SK-MEL-5 (cell line): ENCODE data around the gene EHD3. TPM values are rescaled to one million over a fixed set of nuclear protein-coding genes. Genes with fewer than 3 reads are reported as not detected.
"Not testable (repeated sequence)": the region's sequence is repeated elsewhere in the genome, so short reads cannot be mapped to it uniquely, and the experiment has no call there.

ENCODE experiments used
- DNase-seq: peaks from one replicate; pipeline ENCODE4 v3.0.0-alpha.2; 2016; ENCODE audit warnings: low read depth, low spot score
- in situ Hi-C: cut with HindIII; loops from 2 replicates; pipeline ENCODE4 v1.10.0; 2016; ENCODE audit warnings: low sequenced_read_pairs, high pct_unique_total_duplicates, low pct_unique_long_range_greater_than_20kb
- total RNA-seq: library from RNA; depleted of rRNA; stranded (reverse); fragments of >200 nt; shearing (Covaris generic); gene quantifications from 2 replicates; pipeline ENCODE4 v1.2.3, GENCODE V29; 2014

The EHD3 gene
- total RNA-seq, 1 experiment from 2014 or later = 2.4 TPM

DNA sequence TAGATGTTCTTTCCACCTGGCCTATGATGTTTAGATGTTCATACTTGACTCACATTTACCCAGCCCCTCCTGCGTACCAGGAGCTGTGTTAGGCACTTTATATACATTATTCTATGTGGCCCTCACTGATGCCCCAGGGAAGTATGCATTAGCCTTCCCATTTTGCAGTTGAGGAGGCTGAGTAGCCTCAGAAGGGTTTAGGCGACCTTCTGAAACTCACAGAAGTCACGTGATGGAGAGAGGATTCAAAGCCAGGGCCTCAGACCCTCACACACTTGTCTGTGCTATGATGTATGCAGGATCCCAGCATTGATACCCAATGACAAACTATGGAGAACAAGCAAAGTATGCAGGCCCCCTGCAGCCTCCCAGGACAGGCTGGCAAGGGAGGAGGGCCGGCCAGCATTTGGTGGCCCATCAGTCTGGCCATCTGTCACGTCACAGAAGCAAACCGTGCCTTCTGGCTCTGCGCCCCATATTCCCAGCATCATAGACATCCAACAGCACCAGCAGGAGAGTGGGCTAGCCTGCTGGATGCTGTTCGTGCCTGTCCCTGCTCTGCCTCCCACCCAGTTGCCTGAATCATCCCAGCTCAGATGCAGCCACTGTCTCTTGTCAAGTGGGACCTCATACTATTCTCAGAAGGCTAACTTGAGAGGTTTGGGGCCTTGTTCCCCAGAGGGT, 33.6 kb downstream of the EHD3 start:
- in situ Hi-C loops = no loop called here
- no peak for DNase-seq

DNA sequence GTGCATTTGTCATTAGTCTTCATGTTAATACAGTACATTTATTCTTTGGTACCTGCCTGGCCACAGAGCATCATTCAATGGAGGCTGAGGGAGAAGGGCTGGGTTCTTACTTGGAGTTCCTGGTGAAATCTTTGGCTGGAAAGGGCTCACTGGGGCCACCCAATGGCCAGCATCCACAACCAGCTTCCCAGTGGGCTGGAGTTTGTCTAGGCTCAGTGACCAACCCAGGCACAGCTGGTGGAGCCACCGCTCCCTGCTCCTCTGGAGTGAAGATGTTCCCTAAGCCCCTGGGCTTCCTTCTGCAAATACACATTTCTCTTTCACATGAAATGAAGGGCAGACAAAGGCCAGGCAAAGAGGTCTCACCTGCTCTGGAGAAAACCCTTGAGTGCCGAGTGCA, 34.4 kb downstream of the EHD3 start:
- peak; percentile 30 for DNase-seq
- in situ Hi-C loops = no loop called here

DNA sequence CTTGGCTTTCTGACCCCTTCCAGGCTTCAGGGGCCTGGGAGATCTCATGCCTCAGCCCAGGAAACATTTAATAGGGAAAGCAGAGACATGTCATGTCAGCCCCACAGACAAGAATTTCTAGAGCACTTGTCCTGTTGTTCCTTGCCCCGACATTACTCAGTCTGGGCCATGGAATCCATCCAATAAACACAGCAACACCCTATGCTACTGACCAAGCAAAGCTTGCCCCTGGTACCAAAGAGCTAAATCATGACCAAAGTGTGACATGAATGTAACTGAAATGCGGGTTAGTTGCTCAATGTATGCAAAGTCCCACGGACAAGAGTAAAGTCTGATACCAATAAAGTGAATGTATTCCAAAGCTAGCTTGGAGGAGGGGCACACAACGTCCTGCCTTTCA, 35.1 kb downstream of the EHD3 start:
- no peak for DNase-seq
- in situ Hi-C loops = no loop called here

DNA sequence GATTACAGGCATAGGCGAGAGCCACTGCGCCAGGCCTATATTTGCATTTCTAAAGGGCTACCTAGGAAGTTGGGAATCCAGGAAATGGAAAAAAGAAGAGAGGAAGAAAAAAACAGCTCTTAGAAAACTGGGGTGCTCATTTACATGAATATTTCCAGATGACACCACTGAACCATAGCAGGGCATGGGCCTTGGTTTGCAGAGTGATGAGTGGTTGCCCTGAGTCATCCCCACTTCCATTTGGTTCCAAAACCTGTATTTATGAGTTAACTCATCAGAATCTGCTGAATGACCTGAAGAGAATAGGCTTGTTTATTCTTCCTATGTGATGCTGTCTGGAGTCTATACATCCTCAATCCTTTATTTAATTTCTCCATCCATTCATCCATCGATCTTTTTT, 36.2 kb downstream of the EHD3 start:
- DNase-seq = no peak
- in situ Hi-C loops = no loop called here

DNA sequence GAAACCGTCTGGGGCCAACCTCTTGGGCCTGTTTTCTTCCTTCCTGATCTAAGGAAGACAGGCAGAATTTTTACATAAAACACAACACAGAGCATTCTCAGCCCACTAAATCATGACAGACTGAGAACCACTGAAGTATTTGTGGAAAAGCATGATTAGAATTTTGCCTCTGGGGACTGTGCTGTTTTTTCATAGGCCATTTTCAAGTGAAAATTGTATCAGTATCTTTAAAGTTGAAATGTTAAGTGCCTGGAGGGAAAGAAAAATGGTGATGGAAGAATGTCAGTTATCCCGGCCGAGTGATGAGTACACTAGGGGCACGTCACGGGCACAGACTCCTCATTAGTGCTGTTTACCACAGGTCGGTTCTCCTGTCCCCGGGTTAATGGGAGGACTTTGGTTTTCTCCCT, 36.9 kb downstream of the EHD3 start:
- no peak for DNase-seq
- in situ Hi-C loops = no loop called here

DNA sequence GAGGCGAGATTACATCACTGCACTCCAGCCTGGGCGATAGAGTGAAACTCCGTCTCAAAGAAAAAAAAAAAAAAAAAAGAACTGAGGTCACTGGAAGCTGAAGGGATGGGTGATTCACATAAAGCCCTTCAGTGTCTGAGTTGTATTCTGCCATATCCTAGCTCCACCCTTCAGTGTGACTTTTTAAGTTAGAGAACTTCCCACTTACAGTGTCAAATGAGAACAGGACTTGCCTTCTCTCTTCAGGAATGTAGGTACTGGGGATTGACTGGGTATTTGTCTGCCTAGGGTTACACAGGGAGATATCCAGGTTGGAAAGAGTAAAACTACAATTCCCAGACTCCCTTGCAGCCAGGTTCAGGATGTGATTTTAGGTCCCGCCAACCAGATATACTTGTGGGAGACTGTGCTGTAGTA, 37.9 kb downstream of the EHD3 start:
- peak; percentile 22 for DNase-seq
- in situ Hi-C loops = no loop called here

DNA sequence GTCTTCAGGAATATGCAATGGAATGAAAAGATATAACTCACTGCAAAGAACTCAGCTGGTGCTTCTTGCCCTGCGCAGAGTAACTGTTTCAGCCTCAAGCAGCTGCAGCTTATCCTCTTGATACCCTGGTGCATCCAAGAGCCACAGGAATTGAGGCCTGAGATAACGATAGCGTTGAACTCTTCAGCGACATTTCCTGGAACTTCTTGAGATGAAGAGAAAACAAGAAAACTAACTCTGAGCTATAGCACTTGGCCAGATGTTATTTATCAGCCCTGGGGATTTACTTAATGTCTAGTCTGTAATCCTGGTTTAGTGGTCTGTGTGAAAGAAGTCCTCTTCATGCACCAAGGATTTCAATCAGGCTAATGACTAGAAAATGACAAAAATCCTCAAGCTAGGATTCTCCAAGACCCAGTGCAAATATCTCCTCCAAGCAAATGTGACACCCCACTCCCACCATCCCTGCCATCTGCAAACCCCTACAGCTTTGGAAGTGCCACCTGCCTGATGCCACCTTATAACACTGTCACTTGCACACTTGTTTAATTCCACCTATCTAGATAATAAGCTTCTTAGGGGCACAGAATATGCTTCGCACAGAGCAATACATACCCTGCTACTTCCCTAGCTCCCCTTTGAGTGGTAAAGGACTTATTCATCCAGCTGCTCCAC, 40.6 kb downstream of the EHD3 start:
- DNase-seq = no peak
- in situ Hi-C loops = no loop called here

DNA sequence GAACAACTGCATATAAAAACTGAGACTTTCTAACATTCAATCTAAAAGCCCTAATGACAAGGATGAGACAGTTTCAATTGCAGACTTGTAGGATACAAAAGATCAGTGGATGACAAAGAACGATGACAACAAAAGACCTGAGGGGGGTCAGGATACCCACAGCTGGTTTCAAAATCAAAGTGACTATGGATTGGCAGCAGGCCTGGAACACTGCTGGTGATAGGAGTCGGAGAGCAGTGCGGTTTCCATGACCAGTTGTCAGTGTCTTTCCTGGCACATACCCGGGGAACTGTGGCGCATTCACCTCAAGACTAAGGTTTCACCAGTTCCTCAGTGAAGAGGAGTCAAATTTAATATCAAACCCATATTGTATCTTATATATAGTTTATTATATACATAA, 42.0 kb downstream of the EHD3 start:
- no peak for DNase-seq
- in situ Hi-C loops = no loop called here

DNA sequence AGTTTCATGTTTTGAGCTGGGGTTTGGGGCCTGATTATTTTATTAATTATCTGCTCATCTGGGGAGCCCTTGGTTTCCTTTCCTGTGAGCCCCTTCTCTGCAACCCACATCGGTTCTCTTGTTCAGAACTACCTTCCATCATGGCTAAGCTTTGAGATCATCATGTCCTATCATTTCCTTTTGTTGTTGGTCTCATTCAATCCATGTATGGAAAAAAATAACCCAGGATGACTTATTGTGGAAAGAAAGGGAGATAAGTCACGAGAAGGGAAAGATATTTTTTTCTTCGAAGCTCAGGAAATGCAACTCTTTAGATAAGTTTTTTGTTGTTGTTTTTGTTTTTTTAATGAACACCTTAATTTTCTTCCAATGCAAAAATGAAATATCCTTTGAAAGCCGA, 43.7 kb downstream of the EHD3 start:
- in situ Hi-C loops = no loop called here
- no peak for DNase-seq

DNA sequence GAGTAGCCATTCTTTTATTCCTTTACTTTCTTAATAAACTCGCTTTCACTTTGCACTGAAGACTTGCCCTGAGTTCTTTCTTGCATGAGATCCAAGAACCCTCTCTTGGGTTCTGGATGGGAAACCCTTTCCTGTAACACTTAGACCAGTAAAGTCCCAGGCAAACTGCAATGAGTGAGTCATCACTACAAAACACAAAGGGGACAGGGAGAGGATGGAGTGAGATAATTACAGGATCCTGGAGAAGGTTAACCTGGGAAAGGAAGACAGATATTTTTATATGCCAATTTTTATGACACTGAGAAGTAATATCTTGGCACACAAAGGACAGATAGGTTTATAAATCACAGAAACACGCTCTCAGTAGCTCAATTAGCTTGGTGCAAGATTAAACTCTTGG, 48.7 kb downstream of the EHD3 start:
- in situ Hi-C loops = no loop called here
- DNase-seq = no peak

DNA sequence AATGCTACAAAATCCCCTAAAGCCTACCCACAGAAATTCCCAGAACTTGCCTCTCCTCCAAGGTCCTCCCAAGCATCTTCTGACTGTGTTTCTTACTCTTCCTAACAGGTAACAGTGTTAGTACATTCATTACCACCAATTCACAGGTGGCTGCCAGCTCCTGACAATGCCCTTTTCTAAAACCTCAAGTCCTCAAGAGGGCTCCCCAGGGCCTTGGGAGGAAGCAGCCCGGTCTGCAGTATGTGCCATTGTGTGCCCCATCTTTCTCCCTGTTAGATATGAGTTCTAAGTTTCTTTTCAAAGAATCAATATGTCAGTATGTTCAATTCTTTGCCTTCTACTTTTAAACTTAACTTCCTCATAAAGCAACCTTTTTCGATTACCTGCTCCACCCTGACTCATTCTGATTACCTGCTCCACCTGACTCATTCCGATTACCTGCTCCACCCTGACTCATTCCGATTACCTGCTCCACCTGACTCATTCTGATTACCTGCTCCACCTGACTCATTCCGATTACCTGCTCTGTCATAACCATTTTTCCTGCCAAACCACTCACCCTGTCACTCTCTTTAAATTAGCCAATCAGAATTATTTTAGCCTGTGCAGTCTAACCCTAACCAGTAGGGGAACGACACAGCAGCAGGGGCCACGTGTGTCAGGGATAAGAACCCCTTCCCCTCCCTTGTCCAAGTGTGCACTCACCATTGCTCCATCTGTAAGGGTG, 49.4 kb downstream of the EHD3 start:
- in situ Hi-C loops, DNase-seq: not testable (repeated sequence)

DNA sequence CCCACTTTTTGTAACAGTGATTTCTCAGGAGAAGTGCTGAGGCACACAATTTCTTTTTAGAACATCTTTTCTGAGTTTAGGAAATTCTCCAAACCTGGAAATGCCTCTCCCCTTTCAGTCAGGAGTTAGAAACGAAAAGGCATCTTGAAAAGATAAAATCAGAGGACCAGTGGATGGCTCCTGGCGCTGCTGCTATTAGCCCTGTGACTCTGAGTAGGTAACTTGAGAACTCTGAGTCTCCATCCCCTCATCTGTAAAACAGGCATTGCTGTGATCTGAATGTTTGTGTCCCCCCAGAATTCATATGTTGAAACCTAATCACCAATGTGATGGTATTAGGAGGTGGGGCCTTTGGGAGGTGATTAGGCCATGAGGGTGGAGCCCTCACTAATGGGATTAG, 50.2 kb downstream of the EHD3 start:
- in situ Hi-C loops = no loop called here
- no peak for DNase-seq

DNA sequence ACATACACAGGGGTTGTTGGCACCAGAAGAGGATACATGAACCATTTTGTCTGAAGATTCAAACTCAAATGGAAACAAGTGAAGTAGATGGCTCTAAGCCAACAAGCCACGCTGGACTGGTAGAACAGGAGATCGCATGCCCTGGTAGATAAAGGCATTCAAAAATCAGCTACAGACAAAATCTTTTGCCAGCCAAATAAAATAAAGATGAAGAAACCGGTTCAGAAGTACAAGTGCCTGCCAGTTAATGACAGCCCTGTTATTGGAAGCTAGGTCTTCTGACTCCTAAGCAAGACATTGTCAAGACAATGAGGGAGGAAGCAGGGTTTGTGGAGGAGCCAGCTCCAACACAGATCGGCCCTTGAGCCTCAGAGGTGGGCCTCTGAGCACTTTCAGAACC, 52.3 kb downstream of the EHD3 start:
- no peak for DNase-seq
- in situ Hi-C loops = no loop called here

DNA sequence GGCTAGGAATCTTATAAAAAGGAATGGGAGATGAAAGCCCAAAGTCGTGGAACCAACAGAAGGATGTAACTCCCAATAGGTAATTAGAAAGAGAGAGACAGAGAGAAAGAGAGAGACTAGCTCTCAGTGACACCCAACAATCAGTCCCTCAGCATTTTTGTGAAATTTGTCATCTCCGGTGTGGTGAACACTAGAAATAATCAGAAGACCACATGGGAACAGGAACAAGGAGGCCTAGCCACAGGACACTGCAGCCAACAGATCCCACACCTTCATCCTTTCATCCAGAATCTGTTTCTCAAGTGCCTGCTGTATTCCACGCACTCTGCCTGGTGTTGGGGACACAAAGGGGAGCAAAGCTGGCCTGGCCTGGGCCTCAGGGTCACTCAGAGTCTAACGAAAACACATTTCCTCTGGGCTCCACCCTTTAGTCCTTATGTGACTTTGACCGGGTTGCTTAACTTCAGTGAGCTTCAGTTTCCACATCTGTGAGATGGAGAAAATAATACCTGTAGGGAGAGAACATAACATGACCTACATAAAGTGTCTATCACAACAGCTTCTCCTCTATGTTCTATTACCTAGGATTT, 53.1 kb downstream of the EHD3 start:
- in situ Hi-C loops = no loop called here
- DNase-seq = no peak

DNA sequence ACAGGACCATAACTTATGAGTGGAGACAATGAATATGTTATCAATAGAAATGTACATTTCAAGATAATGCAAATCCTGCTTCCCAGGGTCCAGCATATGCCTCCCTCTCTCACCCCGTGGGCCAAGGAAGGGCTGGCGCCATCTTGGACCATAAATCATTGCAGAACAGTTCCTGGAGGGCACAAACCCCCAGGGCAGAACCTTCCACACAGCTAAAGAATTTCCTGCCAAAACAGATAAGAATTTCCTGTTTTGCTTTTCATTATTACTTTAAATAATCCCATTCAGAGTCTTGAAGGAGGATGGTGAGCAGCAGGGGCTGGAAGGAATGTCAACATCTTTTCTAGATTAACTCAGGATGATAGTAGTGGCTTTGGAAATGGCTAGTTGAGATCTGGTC, 53.7 kb downstream of the EHD3 start:
- no peak for DNase-seq
- in situ Hi-C loops = no loop called here

DNA sequence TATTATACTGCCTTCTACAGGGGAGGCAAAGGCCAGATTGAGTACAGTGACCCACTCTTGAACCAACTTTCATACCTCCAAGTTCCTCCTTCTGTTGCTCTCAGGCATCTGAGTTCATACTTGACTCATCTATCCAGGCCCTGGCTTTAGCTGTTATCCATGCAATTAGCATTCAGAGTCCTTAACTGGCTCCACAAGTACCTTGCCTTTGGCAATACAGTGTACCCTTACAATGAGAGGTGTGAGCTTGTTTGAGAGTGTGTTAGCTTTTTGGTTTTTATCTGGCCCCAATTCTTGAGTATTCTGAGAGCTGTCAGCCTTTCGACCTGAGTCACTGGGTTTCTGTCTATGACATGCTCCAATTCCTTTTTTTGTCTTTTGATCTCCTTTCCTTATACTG, 60.2 kb downstream of the EHD3 start:
- in situ Hi-C loops = no loop called here
- no peak for DNase-seq

DNA sequence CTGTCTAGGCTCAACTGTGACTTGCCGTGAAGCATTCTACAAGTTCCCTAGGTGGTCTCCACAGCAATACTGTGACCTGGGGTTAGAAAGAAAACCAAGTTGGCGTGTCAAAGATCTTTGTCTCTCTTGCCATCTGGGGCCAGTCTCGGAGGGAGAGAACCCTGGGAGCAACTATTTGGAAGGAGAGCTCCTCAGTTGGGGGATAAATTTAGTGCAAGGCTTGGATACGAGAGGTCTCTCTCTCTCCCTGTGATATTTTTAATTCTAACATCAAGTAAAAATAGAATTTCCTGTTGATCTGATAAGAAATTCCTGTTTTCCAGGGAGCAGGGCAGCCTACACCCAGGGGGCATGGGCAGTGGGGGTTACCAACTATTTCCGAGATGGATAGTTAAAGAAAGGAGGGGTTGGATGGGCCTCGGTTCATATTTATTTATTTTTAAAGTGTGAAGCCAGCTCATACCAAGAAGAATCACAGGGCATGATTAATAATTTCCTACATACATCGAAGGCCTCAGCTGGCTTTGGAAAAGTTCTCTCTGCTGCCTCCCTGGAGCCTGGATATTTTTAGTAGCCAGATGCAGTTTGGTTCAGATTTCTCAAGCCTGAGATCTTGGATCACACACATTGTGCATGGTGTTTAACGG, 62.8 kb downstream of the EHD3 start:
- DNase-seq = no peak
- in situ Hi-C loops = no loop called here

DNA sequence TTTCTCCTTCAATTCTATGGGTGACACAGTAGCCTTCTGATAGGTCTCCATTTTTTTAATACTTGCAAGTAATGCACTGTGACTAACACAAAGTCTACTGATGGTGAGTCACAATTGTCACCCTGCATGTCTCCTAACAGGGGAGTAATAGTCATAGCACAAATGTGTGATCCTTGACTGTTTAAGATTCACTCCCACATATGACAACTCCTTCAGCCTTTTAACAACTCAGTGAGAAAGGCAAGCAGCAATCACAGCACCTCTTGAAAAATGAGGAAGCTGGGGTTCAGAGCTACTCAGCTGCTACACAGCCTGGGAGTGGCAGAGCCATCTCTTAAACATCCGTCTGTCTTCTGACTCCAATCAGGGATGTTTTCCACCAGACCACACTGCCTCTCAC, 63.8 kb downstream of the EHD3 start:
- DNase-seq = no peak
- in situ Hi-C loops = no loop called here
